Progenitor cell of endocrine pancreas (in vitro differentiated cells): ENCODE measurements around the gene SLC4A3. TPM values are rescaled to one million over a fixed set of nuclear protein-coding genes. Genes with fewer than 3 reads are reported as not detected.
"Not testable (repeated sequence)": the region's sequence is repeated elsewhere in the genome, so short reads cannot be mapped to it uniquely, and the experiment has no call there.

Experiments
- DNase-seq: peaks from one replicate; pipeline ENCODE4 v3.0.0; 2021; ENCODE audit warnings: low spot score; ENCODE audit not compliant: unreplicated experiment
- H3K27ac Mint-ChIP-seq: 2 replicates; pipeline ENCODE4 v1.8.0; 2021; ENCODE audit warnings: mild to moderate bottlenecking, moderate library complexity, mixed read lengths
- H3K27me3 Mint-ChIP-seq: 2 replicates; pipeline ENCODE4 v1.8.0; 2021; ENCODE audit warnings: mixed read lengths
- H3K36me3 Mint-ChIP-seq: 2 replicates; pipeline ENCODE4 v1.8.0; 2022; ENCODE audit warnings: mixed read lengths; ENCODE audit not compliant: insufficient read depth
- H3K4me1 Mint-ChIP-seq: 2 replicates; pipeline ENCODE4 v1.8.0; 2021; ENCODE audit warnings: low read depth, mixed read lengths
- H3K4me3 Mint-ChIP-seq: 2 replicates; pipeline ENCODE4 v1.8.0; 2021; ENCODE audit warnings: low read depth, mild to moderate bottlenecking, moderate library complexity, mixed read lengths
- H3K9me3 Mint-ChIP-seq: 2 replicates; pipeline ENCODE4 v1.8.0; 2021; ENCODE audit warnings: low read depth, mixed read lengths
- total RNA-seq: library from RNA; stranded (reverse); gene quantifications from 2 replicates; pipeline ENCODE4 v1.2.1, GENCODE V29; 2021
- TF ChIP-seq, protein P1 (sequence below): fragments of 200-600 bp; sonication (generic); IDR thresholded peaks from one replicate; pipeline ENCODE4 v1.5.0; 2021; ENCODE audit warnings: antibody characterized with exemption, mild to moderate bottlenecking; ENCODE audit not compliant: unreplicated experiment

The SLC4A3 gene
- total RNA-seq, 1 donor from 2014 or later: 17.0 TPM

DNA sequence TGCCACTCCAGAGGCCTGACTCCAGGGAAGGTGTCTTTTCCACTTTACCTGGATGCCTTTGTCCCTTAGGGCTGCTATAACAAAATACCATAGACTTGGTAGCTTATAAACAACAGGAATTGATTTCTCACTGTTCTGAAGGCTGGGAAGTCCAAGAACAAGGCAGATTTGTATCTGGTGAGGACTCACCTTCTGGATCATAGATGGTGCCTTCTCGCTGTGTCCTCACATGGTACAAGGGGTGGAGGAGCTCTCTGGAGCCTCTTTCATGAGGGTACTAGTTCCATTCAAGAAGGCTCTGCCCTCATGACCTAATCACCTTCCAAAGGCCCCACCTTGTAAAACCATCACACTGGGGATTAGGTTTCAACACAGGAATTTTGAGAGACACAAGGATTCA lies 52.1 kb downstream of the SLC4A3 start:
- DNase-seq: no peak
- peaks cover 8% of the 10 kb centered on the region for H3K9me3 Mint-ChIP-seq
- peaks cover 2% of the 10 kb centered on the region for H3K36me3 Mint-ChIP-seq
- no peaks in the 10 kb centered on the region for H3K4me1 Mint-ChIP-seq
- no peak overlapping the region for H3K4me3 Mint-ChIP-seq
- H3K27me3 Mint-ChIP-seq: peaks cover 21% of the 10 kb centered on the region
- TF ChIP-seq, protein P1, sequence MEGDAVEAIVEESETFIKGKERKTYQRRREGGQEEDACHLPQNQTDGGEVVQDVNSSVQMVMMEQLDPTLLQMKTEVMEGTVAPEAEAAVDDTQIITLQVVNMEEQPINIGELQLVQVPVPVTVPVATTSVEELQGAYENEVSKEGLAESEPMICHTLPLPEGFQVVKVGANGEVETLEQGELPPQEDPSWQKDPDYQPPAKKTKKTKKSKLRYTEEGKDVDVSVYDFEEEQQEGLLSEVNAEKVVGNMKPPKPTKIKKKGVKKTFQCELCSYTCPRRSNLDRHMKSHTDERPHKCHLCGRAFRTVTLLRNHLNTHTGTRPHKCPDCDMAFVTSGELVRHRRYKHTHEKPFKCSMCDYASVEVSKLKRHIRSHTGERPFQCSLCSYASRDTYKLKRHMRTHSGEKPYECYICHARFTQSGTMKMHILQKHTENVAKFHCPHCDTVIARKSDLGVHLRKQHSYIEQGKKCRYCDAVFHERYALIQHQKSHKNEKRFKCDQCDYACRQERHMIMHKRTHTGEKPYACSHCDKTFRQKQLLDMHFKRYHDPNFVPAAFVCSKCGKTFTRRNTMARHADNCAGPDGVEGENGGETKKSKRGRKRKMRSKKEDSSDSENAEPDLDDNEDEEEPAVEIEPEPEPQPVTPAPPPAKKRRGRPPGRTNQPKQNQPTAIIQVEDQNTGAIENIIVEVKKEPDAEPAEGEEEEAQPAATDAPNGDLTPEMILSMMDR: no peak
- H3K27ac Mint-ChIP-seq: no peak overlapping the region

DNA sequence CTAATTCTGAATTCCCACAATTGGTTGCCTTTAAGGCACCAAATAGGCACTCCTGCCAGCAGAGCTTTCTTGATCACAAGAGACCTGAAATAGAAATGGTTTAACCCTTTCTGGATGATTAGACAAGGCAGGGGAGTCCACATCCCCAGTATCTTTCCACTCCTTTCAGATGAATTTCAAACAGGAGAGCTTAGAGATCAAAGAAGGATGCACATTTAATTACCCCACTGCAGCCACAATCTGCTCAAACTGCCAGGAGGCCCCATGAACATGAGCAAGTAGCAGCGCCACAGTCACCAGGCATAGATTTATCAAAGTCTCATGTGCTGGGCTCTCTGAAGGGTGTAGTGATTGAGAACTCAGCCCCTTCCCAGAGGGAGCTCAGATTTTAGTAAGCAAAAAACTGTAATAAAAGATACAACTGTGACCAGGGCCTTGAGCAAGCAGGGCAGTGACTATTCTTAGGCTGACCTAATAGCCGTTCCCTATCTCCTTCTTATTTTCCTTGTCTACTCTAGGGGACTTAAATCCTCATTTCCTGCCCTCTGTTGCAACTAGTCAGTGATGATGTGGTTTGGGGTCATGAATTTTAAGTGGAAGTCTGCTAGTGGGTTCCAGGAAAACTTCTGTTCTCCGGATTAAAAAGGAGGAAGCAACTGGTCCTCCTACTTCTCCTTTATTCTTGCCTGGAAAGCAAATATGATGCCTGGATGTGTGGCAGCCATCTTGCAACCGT lies 53.7 kb downstream of the SLC4A3 start:
- TF ChIP-seq, protein P1: no peak
- Mint-ChIP-seq H3K9me3 (peaks cover 8% of the 10 kb centered on the region), H3K36me3 (peaks cover 2% of the 10 kb centered on the region), H3K27me3 (peaks cover 19% of the 10 kb centered on the region), H3K4me3 (no peak overlapping the region), H3K27ac (no peak overlapping the region), H3K4me1 (peaks cover 8% of the 10 kb centered on the region)
- no peak for DNase-seq

DNA sequence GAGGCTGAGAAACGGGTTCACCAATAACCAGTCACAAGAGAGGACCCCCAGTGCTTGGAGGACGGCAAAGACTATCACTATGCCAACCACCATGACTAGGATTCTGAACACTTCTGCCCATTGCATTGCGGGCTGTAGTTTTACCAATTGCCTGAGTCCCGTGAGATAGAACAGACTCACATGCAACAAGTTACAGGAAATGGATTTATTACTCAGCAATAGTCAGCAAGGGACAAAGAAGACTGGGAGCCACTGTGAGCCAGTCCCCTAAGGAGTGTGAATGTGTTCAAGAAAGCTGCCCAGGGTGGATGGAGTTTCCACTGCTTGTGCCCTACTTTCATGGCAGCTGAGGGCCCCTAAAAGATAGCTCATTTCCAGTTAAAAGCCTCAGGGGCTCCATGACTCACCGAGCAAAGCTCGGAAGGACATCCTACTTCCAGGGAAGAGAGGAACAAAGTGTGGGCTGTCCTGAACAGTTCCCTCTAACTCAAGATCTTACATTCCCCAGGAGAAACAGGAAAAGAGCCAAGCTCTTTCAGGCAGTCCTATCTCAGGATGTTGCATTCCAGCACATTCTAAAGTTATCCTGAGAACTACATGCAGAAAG lies 54.4 kb downstream of the SLC4A3 start:
- Mint-ChIP-seq H3K27me3 (peaks cover 16% of the 10 kb centered on the region), H3K36me3 (peaks cover 2% of the 10 kb centered on the region), H3K4me3 (no peak overlapping the region), H3K27ac (no peak overlapping the region), H3K9me3 (peaks cover 8% of the 10 kb centered on the region), H3K4me1 (peaks cover 11% of the 10 kb centered on the region)
- TF ChIP-seq, protein P1: no peak
- DNase-seq: no peak

DNA sequence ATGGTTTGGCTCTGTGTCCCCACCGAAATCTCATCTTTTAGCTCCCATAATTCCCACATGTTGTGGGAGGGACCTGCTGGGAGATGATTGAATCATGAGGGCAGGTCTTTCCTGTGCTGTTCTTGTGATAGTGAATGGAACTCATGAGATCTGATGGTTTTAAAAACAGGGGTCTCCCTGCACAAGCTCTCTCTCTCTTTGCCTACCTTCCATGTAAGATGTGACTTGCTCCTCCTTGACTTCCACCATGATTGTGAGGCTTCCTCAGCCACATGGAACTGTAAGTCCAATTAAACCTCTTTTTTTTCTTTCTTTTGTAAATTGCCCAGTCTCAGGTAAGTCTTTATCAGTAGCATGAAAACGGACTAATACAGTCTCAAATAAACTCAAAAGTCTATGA lies 56.0 kb downstream of the SLC4A3 start:
- Mint-ChIP-seq H3K4me1 (peaks cover 12% of the 10 kb centered on the region), H3K27me3 (peaks cover 16% of the 10 kb centered on the region)
- H3K36me3 Mint-ChIP-seq, H3K4me3 Mint-ChIP-seq, H3K27ac Mint-ChIP-seq, DNase-seq, H3K9me3 Mint-ChIP-seq: not testable (repeated sequence)

DNA sequence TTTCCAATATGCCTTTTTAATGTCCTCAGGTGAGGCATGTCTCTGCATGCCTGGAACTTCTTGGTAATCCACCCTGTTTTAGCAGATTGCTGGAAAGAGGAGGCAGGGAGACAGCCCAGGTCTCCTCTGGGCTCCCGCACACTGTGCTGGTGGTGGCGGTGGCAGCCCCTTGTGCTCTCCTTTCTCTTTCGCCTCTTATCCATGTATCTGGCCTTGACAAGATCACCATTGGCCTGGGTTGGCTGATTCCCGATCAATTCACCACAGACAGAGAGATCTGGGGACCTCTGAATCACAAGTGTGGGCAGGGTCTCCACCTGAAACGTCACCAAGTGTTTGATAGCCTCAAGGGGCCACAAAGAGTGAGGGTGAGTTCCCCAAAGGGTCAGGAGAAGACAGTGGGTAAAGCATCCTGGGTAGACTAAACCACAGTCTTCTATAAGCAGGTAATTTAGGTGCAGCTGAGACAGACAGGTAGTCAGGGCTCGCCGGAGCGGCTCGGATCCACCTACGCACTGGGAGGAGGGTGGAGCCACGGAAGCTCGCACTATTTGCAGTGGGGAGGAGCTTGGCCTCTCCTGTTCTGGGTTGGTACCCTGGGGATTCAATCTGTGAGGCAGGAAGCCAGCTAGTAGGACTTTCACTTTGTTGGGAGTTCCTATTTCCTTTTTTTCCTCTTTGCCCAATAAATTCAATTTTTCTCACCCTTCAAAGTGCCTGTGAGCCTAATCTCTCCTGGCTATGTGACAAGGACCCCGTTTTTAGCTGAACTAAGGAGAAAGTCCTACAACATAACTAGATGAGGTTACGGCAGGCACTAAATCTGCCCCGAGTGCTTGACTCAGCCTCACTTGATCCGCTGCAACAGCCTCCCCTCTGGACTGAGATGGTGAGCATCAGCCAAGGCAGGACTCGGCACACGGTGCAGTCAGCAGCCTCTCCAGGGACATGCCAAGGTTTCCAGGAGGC lies 57.6 kb downstream of the SLC4A3 start:
- DNase-seq: no peak
- H3K4me3 Mint-ChIP-seq: peak overlapping the region; percentile 73

More for the DNA sequence above, 57.6 kb downstream of the SLC4A3 start:
- H3K27me3 Mint-ChIP-seq: peaks cover 16% of the 10 kb centered on the region
- H3K36me3 Mint-ChIP-seq: peaks cover 2% of the 10 kb centered on the region
- TF ChIP-seq, protein P1: no peak
- H3K27ac Mint-ChIP-seq: peak overlapping the region; percentile 92
- peaks cover 12% of the 10 kb centered on the region for H3K4me1 Mint-ChIP-seq
- H3K9me3 Mint-ChIP-seq: peaks cover 8% of the 10 kb centered on the region
